Neuronal stem cell (in vitro differentiated cells): Measurements from ENCODE around the gene TLCD4. TPM values are rescaled to one million over a fixed set of nuclear protein-coding genes. Genes with fewer than 3 reads are reported as not detected.
"Not testable (repeated sequence)": the region's sequence is repeated elsewhere in the genome, so short reads cannot be mapped to it uniquely, and the experiment has no call there.

Experiments
- DNase-seq: peaks from one replicate; pipeline ENCODE4 v3.0.0-alpha.2; 2013; ENCODE audit warnings: low spot score
- H2AFZ ChIP-seq: one replicate; pipeline ENCODE4 v1.6.1; 2013; ENCODE audit warnings: mild to moderate bottlenecking, low read length, inconsistent platforms
- H2AK5ac ChIP-seq: 2 replicates; pipeline ENCODE4 v1.6.1; 2013; ENCODE audit warnings: low read depth, mild to moderate bottlenecking, inconsistent platforms, low read length, moderate library complexity, mixed read lengths
- H2BK120ac ChIP-seq: 2 replicates; pipeline ENCODE4 v1.6.1; 2013; ENCODE audit warnings: low read depth, mild to moderate bottlenecking, inconsistent platforms, low read length, moderate library complexity, mixed read lengths
- H2BK12ac ChIP-seq: one replicate; pipeline ENCODE4 v1.6.1; 2013; ENCODE audit warnings: low read length, inconsistent platforms
- H2BK15ac ChIP-seq: 2 replicates; pipeline ENCODE4 v1.6.1; 2013; ENCODE audit warnings: mild to moderate bottlenecking, low read length, inconsistent platforms, mixed read lengths
- H2BK5ac ChIP-seq: one replicate; pipeline ENCODE4 v1.6.1; 2013; ENCODE audit warnings: inconsistent platforms, mild to moderate bottlenecking, low read length, moderate library complexity
- H3K14ac ChIP-seq: one replicate; pipeline ENCODE4 v1.6.1; 2013; ENCODE audit warnings: low read length, inconsistent platforms
- H3K18ac ChIP-seq: 2 replicates; pipeline ENCODE4 v1.6.1; 2013; ENCODE audit warnings: low read length, inconsistent platforms
- H3K23ac ChIP-seq: 2 replicates; pipeline ENCODE4 v1.6.1; 2013; ENCODE audit warnings: low read depth, mild to moderate bottlenecking, mixed read lengths, low read length, inconsistent platforms; ENCODE audit not compliant: poor library complexity
- H3K27ac ChIP-seq: replicated peaks from 3 replicates; pipeline ENCODE4 v1.5.1; 2013; ENCODE audit warnings: low read length, inconsistent platforms
- H3K27me3 ChIP-seq, 3 experiments: 2 replicates each; pipeline ENCODE4 v1.6.1; 2013; ENCODE audit warnings: low read length in 3 of 3, mild to moderate bottlenecking in 2 of 3, inconsistent platforms in 1 of 3, low read depth in 1 of 3, mixed read lengths in 1 of 3, moderate library complexity in 1 of 3; ENCODE audit not compliant: control insufficient read depth in 3 of 3, insufficient read depth in 3 of 3
- H3K36me3 ChIP-seq, 2 donors: replicated peaks in 1 of 2; 2 replicates each; pipeline ENCODE4 v1.6.1; 2013; ENCODE audit warnings: low read length in 2 of 2; ENCODE audit not compliant: control insufficient read depth in 2 of 2, insufficient read depth in 2 of 2
- H3K4ac ChIP-seq: 2 replicates; pipeline ENCODE4 v1.6.1; 2013; ENCODE audit warnings: inconsistent platforms, mild to moderate bottlenecking, low read length, moderate library complexity
- H3K4me1 ChIP-seq, 2 donors: 1 replicate in 1 of 2; 2 replicates in 1 of 2; pipeline ENCODE4 v1.6.1; 2013; ENCODE audit warnings: low read length in 2 of 2, low read depth in 1 of 2; ENCODE audit not compliant: control insufficient read depth in 2 of 2, insufficient read depth in 1 of 2
- H3K4me2 ChIP-seq: one replicate; pipeline ENCODE4 v1.6.1; 2013; ENCODE audit warnings: mild to moderate bottlenecking, low read length, inconsistent platforms; ENCODE audit not compliant: insufficient read depth, poor library complexity, severe bottlenecking
- H3K4me3 ChIP-seq, 2 donors: 2 replicates each; pipeline ENCODE4 v1.5.1; 2013; ENCODE audit warnings: low read length in 2 of 2, mild to moderate bottlenecking in 2 of 2, inconsistent platforms in 1 of 2, moderate library complexity in 1 of 2
- H3K79me1 ChIP-seq: one replicate; pipeline ENCODE4 v1.6.1; 2013; ENCODE audit warnings: low read depth, mild to moderate bottlenecking, inconsistent platforms, low read length, moderate library complexity
- H3K9ac ChIP-seq: one replicate; pipeline ENCODE4 v1.6.1; 2013; ENCODE audit warnings: mild to moderate bottlenecking, low read depth, low read length, inconsistent platforms; ENCODE audit not compliant: poor library complexity
- H3K9me3 ChIP-seq, 2 donors: replicated peaks in 1 of 2; 2 replicates each; pipeline versions ENCODE3 to v1.6.1; 2013; ENCODE audit warnings: low read length in 2 of 2, mild to moderate bottlenecking in 2 of 2, inconsistent platforms in 1 of 2, low read depth in 1 of 2, mixed read lengths in 1 of 2, moderate library complexity in 1 of 2; ENCODE audit not compliant: control insufficient read depth in 2 of 2, insufficient read depth in 1 of 2
- H4K8ac ChIP-seq: one replicate; pipeline ENCODE4 v1.6.1; 2013; ENCODE audit warnings: low read depth, mild to moderate bottlenecking, inconsistent platforms, low read length, moderate library complexity
- H4K91ac ChIP-seq: one replicate; pipeline ENCODE4 v1.6.1; 2013; ENCODE audit warnings: low read length, low read depth, mild to moderate bottlenecking, inconsistent platforms; ENCODE audit not compliant: poor library complexity
- WGBS, 2 donors: extraction: QIAGEN DNeasy Blood & Tissue Kit; methylation state at CpG; one replicate each; pipeline ENCODE4 v1.1.7; 2013; ENCODE audit warnings: missing lambda C conversion rate in 2 of 2, mixed read lengths in 1 of 2; ENCODE audit not compliant: insufficient read length in 2 of 2, insufficient replicate concordance in 1 of 2; ENCODE audit errors: extremely low coverage in 2 of 2; 5-methylcytosine and 5-hydroxymethylcytosine counted together
- small RNA-seq: library from polyadenylated mRNA; stranded (forward); fragments of <200 nt; extraction: miRNeasy Mini kit (QIAGEN cat#:217004); gene quantifications from one replicate; pipeline ENCODE3, GENCODE V24; 2013; ENCODE audit not compliant: insufficient read depth

TLCD4 gene

GRCh38 chr1:95154096-95154495 is 36.9 kb downstream of the TLCD4 start:
- no peak overlapping the region for H3K18ac ChIP-seq
- H3K4ac ChIP-seq = no peak overlapping the region
- no peak overlapping the region for H4K8ac ChIP-seq

DNA sequence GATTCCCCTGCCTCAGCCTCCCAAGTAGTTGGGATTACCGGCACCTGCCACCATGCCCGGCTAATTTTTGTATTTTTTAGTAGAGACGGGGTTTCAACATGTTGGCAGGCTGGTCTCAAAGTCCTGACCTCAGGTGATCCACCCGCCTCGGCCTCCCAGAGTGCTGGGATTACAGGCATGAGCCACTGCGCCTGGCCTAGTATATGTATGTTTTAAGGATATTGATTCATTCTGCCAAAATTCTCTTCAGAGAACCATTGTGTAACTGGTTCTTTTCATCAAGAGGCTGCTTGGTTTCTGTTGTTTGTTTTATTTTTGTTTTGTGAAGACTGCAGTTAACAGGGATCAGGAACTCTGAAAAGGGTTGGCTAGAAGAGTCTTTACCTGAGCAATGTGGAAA is 48.4 kb downstream of the TLCD4 start:
- H3K4ac ChIP-seq, H3K9ac ChIP-seq, DNase-seq, H4K91ac ChIP-seq, H3K27me3 ChIP-seq, H2AK5ac ChIP-seq, H2BK15ac ChIP-seq, H3K4me2 ChIP-seq, H3K23ac ChIP-seq, H2BK5ac ChIP-seq, H3K9me3 ChIP-seq, H4K8ac ChIP-seq, H3K4me3 ChIP-seq, H3K79me1 ChIP-seq, H3K36me3 ChIP-seq, H3K18ac ChIP-seq, H2BK120ac ChIP-seq, H3K4me1 ChIP-seq, H3K14ac ChIP-seq, H2AFZ ChIP-seq, H2BK12ac ChIP-seq, H3K27ac ChIP-seq: not testable (repeated sequence)
- WGBS, 2 donors = no CpG with 5 or more reads among the region's 6 CpGs

More at GRCh38 chr1:95154096-95154495, 36.9 kb downstream of the TLCD4 start:
- Histone ChIP-seq H3K9me3 (no peaks in the 10 kb centered on the region), H2BK5ac (no peak overlapping the region), H3K27me3 (no peaks in the 10 kb centered on the region), H3K27ac (no peak overlapping the region), H2BK120ac (no peak overlapping the region), H3K36me3 (no peaks in the 10 kb centered on the region), H2BK12ac (no peak overlapping the region), H4K91ac (no peak overlapping the region), H2BK15ac (no peak overlapping the region), H3K79me1 (no peaks in the 10 kb centered on the region), H3K4me1 (no peaks in the 10 kb centered on the region), H3K14ac (no peak overlapping the region), H3K4me2 (no peak overlapping the region), H2AK5ac (no peak overlapping the region), H3K23ac (no peak overlapping the region), H2AFZ (no peak overlapping the region), H3K9ac (no peak overlapping the region), H3K4me3 (no peak overlapping the region)
- DNase-seq = no peak
- WGBS, 2 donors = no CpG with 5 or more reads among the region's 1 CpG

Small RNA genes within 50 kb of the gene (small RNA-seq; reads per million reads assigned to genes)
- gene RF00019 = not detected
